PC-3 (cell line): Measurements from ENCODE around the gene CA6. TPM values are rescaled to one million over a fixed set of nuclear protein-coding genes. Genes with fewer than 3 reads are reported as not detected.

Experiments used
- ATAC-seq: fragments of 200-7000 bp; cut with Tn5 transposase; 2 replicates; pipeline ENCODE4 v1.9.1; 2020; ENCODE audit warnings: mild to moderate bottlenecking, moderate library complexity
- BruUV-seq: library from RNA; stranded (reverse); fragments of 400-500 nt; replicated peaks from 2 replicates; lab custom pipeline; 2021; lab: Mats Ljungman, UMichigan
- CTCF ChIA-PET: fragments of 300-600 bp; sonication (Branson Sonifier 250); formaldehyde crosslinking; loops from one replicate; lab custom pipeline; 2022; ENCODE audit warnings: antibody characterized with exemption; lab: Charles Lee
- POLR2A ChIA-PET: fragments of 300-600 bp; sonication (Branson Sonifier 250); formaldehyde crosslinking; loops from one replicate; lab custom pipeline; 2022; ENCODE audit warnings: antibody characterized with exemption; ENCODE audit not compliant: unreplicated experiment; lab: Charles Lee
- DNase-seq: peaks from one replicate; pipeline ENCODE4 v3.0.0-alpha.2; 2015
- H2AFZ ChIP-seq: fragments of 300-600 bp; sonication (generic); 2 replicates; pipeline ENCODE4 v1.6.0; 2016; ENCODE audit warnings: antibody characterized with exemption, low read length
- H3F3A ChIP-seq: fragments of 300-600 bp; sonication (generic); one replicate; pipeline ENCODE4 v1.6.0; 2017; ENCODE audit warnings: antibody characterized with exemption, low read length, control low read depth, mild to moderate bottlenecking; ENCODE audit not compliant: unreplicated experiment
- H3K27ac ChIP-seq: fragments of 300-600 bp; sonication (generic); 2 replicates; pipeline ENCODE4 v1.5.1; 2016; ENCODE audit warnings: mild to moderate bottlenecking, low read length
- H3K27me3 ChIP-seq: fragments of 300-600 bp; sonication (generic); 2 replicates; pipeline ENCODE4 v1.6.1; 2016; ENCODE audit warnings: low read length, mixed read lengths
- H3K36me3 ChIP-seq: fragments of 300-600 bp; sonication (generic); 2 replicates; pipeline ENCODE4 v1.6.1; 2016; ENCODE audit warnings: low read depth, mixed run types, low read length, mixed read lengths
- H3K4me1 ChIP-seq: fragments of 300-600 bp; sonication (generic); 2 replicates; pipeline ENCODE4 v1.5.1; 2016; ENCODE audit warnings: low read length; ENCODE audit not compliant: insufficient read depth
- H3K4me2 ChIP-seq: fragments of 300-600 bp; sonication (generic); 2 replicates; pipeline ENCODE4 v1.6.0; 2016; ENCODE audit warnings: low read length
- H3K4me3 ChIP-seq: fragments of 300-600 bp; sonication (generic); 2 replicates; pipeline ENCODE4 v1.5.1; 2016; ENCODE audit warnings: mild to moderate bottlenecking, low read length, mixed read lengths
- H3K79me2 ChIP-seq: fragments of 300-600 bp; sonication (generic); 2 replicates; pipeline ENCODE4 v1.6.1; 2017; ENCODE audit warnings: low read length, mixed read lengths
- H3K9ac ChIP-seq: fragments of 300-600 bp; sonication (generic); 2 replicates; pipeline ENCODE4 v1.6.0; 2016; ENCODE audit warnings: mild to moderate bottlenecking, low read length
- H3K9me2 ChIP-seq: fragments of 300-600 bp; sonication (generic); replicated peaks from 2 replicates; pipeline ENCODE4 v1.6.1; 2016; ENCODE audit warnings: mixed run types, low read length, mixed read lengths
- H3K9me3 ChIP-seq: fragments of 300-600 bp; sonication (generic); 2 replicates; pipeline ENCODE4 v1.6.1; 2016; ENCODE audit warnings: low read length, mixed read lengths
- H4K20me1 ChIP-seq: fragments of 300-600 bp; sonication (generic); 2 replicates; pipeline ENCODE4 v1.6.1; 2016; ENCODE audit warnings: low read length, mixed read lengths
- EZH2 ChIP-seq: fragments of 300-600 bp; sonication (generic); IDR thresholded peaks from one replicate; pipeline ENCODE4 v1.6.1; 2017; ENCODE audit warnings: antibody characterized with exemption, mild to moderate bottlenecking, low read length; ENCODE audit not compliant: unreplicated experiment
- EZH2phosphoT487 ChIP-seq: fragments of 300-600 bp; sonication (generic); IDR thresholded peaks from 2 replicates; pipeline ENCODE4 v1.6.1; 2018; ENCODE audit warnings: mild to moderate bottlenecking, antibody characterized with exemption, low read length, borderline replicate concordance
- intact Hi-C: fragments of 100-400 bp; cut with micrococcal nuclease; formaldehyde crosslinking; loops from 2 replicates; pipeline ENCODE4 v1.9.0; 2023
- total RNA-seq: library from RNA; depleted of rRNA; stranded (reverse); fragments of >200 nt; gene quantifications from 2 replicates; pipeline ENCODE4 v1.2.3, GENCODE V29; 2014
- TF ChIP-seq, protein P1 (sequence below): fragments of 300-600 bp; sonication (generic); conservative IDR thresholded peaks from 2 replicates; pipeline ENCODE4 v1.5.1; 2017; ENCODE audit warnings: antibody characterized with exemption, low read depth, mild to moderate bottlenecking, low read length

The CA6 gene
- total RNA-seq, 1 experiment from 2014 or later: 0.18 TPM

DNA sequence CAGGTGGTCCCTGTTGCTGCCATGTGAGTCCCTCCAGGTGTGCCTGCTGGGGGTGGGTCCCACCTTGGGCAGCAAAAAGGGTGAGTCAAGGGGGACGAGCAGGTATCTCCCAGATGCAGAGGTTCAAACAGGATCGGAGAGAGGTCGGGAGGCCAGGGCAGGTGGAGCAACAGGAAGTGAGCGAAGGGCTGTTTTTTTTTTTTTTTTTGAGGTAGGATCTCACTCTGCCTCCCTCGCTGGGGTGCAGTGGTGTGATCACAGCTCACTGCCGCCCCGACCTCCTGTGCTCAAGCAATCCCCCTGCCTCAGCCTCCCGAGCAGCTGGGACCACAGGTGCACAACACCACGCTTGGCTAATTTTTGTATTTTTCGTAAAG, 41.1 kb downstream of the CA6 start:
- ChIA-PET CTCF (interaction anchor here (0.6 to 0.8 kb wide), 3 partner anchors 18 to 138 kb away, joined by 3 to 11 read pairs (median 4); no protein-coding TSS in a partner anchor), POLR2A (no interaction called here)
- Histone ChIP-seq H3K27me3 (no peaks in the 10 kb centered on the region), H3K4me1 (peaks cover 31% of the 10 kb centered on the region), H4K20me1 (no peaks in the 10 kb centered on the region), H3K9me3 (no peaks in the 10 kb centered on the region), H3K4me2 (no peak overlapping the region), H3K4me3 (no peak overlapping the region), H3K79me2 (no peaks in the 10 kb centered on the region), H3K9me2 (no peaks in the 10 kb centered on the region), H3K9ac (peak overlapping the region; percentile 49; the same call in 1 of the 2 replicates), H3K36me3 (no peaks in the 10 kb centered on the region), H3F3A (no peaks in the 10 kb centered on the region), H2AFZ (no peak overlapping the region), H3K27ac (peak overlapping the region; percentile 95)
- BruUV-seq: no TSS peak
- ATAC-seq: no peak
- TF ChIP-seq, protein P1, sequence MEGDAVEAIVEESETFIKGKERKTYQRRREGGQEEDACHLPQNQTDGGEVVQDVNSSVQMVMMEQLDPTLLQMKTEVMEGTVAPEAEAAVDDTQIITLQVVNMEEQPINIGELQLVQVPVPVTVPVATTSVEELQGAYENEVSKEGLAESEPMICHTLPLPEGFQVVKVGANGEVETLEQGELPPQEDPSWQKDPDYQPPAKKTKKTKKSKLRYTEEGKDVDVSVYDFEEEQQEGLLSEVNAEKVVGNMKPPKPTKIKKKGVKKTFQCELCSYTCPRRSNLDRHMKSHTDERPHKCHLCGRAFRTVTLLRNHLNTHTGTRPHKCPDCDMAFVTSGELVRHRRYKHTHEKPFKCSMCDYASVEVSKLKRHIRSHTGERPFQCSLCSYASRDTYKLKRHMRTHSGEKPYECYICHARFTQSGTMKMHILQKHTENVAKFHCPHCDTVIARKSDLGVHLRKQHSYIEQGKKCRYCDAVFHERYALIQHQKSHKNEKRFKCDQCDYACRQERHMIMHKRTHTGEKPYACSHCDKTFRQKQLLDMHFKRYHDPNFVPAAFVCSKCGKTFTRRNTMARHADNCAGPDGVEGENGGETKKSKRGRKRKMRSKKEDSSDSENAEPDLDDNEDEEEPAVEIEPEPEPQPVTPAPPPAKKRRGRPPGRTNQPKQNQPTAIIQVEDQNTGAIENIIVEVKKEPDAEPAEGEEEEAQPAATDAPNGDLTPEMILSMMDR: no peak
- no peak for TF ChIP-seq EZH2phosphoT487
- TF ChIP-seq EZH2: no peak
- DNase-seq: no peak
- intact Hi-C loops: loop anchor here (1.0 to 5.0 kb wide), 2 partner anchors 45 to 115 kb away; no protein-coding TSS in a partner anchor

DNA sequence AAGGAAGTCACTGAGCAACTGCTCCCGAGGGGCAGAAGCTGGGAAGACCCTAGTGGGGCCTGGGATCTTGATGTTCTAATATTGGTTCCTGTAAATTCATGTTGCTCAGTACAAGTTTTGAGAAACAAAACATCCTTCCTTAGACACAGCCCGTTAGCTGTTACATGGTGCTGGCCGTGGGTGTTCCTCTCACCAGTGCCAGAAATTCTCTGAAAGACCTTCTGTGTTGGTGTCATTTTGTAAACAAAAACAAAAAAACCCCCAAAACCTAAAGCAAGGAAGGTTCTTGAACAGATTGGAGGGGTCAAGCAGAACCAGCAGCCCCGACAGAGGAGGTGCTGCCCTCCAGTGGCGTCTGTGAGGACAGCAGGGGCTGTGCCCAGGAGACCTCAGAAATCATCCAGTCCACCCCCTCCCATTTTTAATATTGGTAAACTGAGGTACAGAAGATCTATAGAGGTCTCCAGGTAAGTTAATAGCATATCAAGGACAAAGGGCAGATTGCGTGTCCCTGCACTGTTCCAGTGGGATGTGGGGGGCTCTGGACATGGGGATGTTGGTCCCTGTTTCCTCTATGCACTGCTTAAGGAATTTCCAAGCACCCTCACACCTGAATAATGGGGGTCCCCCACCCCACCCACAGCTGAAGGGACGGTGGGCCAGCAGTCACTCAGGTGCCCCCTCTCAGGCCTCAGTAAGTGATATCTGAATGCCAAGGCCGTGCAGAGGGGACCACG, 42.4 kb downstream of the CA6 start:
- Histone ChIP-seq H2AFZ (peak overlapping the region; percentile 32), H3K9me2 (no peaks in the 10 kb centered on the region), H3K27me3 (no peaks in the 10 kb centered on the region), H3K27ac (peak overlapping the region; percentile 95), H3K9ac (0 out of 2 replicates have a peak overlapping the region, but pooled peaks have one; percentile 8), H3K9me3 (no peaks in the 10 kb centered on the region), H3K4me2 (no peak overlapping the region), H3K36me3 (no peaks in the 10 kb centered on the region), H3K4me3 (no peak overlapping the region), H3F3A (no peaks in the 10 kb centered on the region), H3K79me2 (no peaks in the 10 kb centered on the region), H3K4me1 (peaks cover 31% of the 10 kb centered on the region), H4K20me1 (no peaks in the 10 kb centered on the region)
- ATAC-seq (no peak; the same call in 1 of the 2 replicates), DNase-seq (peak; percentile 64)
- no TSS peak for BruUV-seq
- intact Hi-C loops: loop anchor here (1.0 to 5.0 kb wide), 2 partner anchors 70 to 116 kb away; no protein-coding TSS in a partner anchor
- ChIA-PET POLR2A (no interaction called here), CTCF (interaction anchor here (0.6 kb wide), 3 partner anchors 28 to 572 kb away, joined by 3 to 5 read pairs (median 4); no protein-coding TSS in a partner anchor)
- no peak for TF ChIP-seq EZH2phosphoT487
- TF ChIP-seq, protein P1: peak; percentile 93

DNA sequence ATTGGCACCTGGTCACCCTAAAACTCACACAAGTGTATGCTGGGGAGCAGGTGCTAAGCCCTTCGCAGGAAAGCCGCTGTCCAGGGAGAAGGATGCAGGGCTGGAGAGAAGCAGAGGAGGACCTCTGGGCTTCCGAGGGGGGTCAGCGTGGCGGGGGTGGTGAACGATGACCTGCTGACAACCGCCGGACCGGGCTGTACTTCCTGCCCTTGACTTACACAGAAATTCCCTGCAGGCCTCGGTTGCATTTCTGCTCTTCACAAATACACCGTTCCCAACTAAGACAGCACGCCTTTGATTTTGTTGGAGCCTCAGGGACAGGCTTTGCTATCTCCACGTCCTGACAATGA, 42.9 kb downstream of the CA6 start:
- Histone ChIP-seq H2AFZ (no peak overlapping the region), H4K20me1 (no peaks in the 10 kb centered on the region), H3F3A (no peaks in the 10 kb centered on the region), H3K9ac (no peak overlapping the region), H3K36me3 (no peaks in the 10 kb centered on the region), H3K4me3 (no peak overlapping the region), H3K79me2 (no peaks in the 10 kb centered on the region), H3K27ac (no peak overlapping the region), H3K4me1 (peaks cover 28% of the 10 kb centered on the region), H3K4me2 (no peak overlapping the region), H3K27me3 (no peaks in the 10 kb centered on the region), H3K9me2 (no peaks in the 10 kb centered on the region), H3K9me3 (no peaks in the 10 kb centered on the region)
- DNase-seq (no peak), ATAC-seq (no peak)
- POLR2A ChIA-PET: no interaction called here
- BruUV-seq: no TSS peak
- TF ChIP-seq EZH2phosphoT487 (no peak), EZH2 (no peak)
- TF ChIP-seq, protein P1: no peak
- CTCF ChIA-PET: interaction anchor here (1.7 kb wide), 1 partner anchor 16 kb away, joined by 9 read pairs; no protein-coding TSS in a partner anchor
- intact Hi-C loops: loop anchor here (1.0 to 5.0 kb wide), 2 partner anchors 70 to 116 kb away; no protein-coding TSS in a partner anchor
